Gastrocnemius medialis (tissue), 4 donors: ENCODE data around the gene CARD16. TPM values are rescaled to one million over a fixed set of nuclear protein-coding genes. Genes with fewer than 3 reads are reported as not detected.

Experiments
- ATAC-seq, 2 donors: fragments of 150-250 bp; one replicate each; pipeline ENCODE4 v1.9.1; 2016
- DNase-seq, 2 donors: peaks; one replicate each; pipeline ENCODE4 v3.0.0-alpha.2; 2019
- H3K27ac ChIP-seq, 4 donors: fragments of 200-600 bp; sonication (generic); 1 replicate in 1 of 4; 2 replicates in 3 of 4; pipeline ENCODE4 v1.5.1; 2016 to 2018; ENCODE audit warnings: mild to moderate bottlenecking in 2 of 4, moderate library complexity in 1 of 4
- H3K27me3 ChIP-seq, 3 donors: fragments of 200-600 bp; sonication (generic) in 2 of 3; 1 replicate in 1 of 3; 2 replicates in 2 of 3; pipeline versions ENCODE4 v1.5.1 to v1.6.0; 2016 to 2019; ENCODE audit warnings: mild to moderate bottlenecking in 1 of 3, moderate library complexity in 1 of 3
- H3K36me3 ChIP-seq, 2 donors: fragments of 200-600 bp; sonication (generic) in 1 of 2; one replicate each; pipeline ENCODE4 v1.5.1; 2017 to 2018
- H3K4me1 ChIP-seq, 2 donors: fragments of 200-600 bp; sonication (generic) in 1 of 2; one replicate each; pipeline ENCODE4 v1.5.1; 2016 to 2017; ENCODE audit warnings: mild to moderate bottlenecking in 2 of 2
- H3K4me3 ChIP-seq, 4 donors: fragments of 200-600 bp; sonication (generic) in 3 of 4; 1 replicate in 1 of 4; 2 replicates in 3 of 4; pipeline ENCODE4 v1.5.1; 2016 to 2019; ENCODE audit warnings: mild to moderate bottlenecking in 2 of 4
- H3K9me3 ChIP-seq, 3 donors: fragments of 200-600 bp; sonication (generic) in 2 of 3; 1 replicate in 1 of 3; 2 replicates in 2 of 3; pipeline ENCODE4 v1.5.1; 2016 to 2019
- POLR2A ChIP-seq, 2 donors: fragments of 450-650 bp; IDR thresholded peaks; one replicate each; pipeline ENCODE4 v1.6.1; 2017; ENCODE audit warnings: antibody characterized with exemption in 2 of 2, mild to moderate bottlenecking in 2 of 2, moderate library complexity in 2 of 2
- in situ Hi-C, 4 donors: fragments of 200-750 bp; cut with MboI; loops; one replicate each; pipeline versions ENCODE4 v1.15.0 to v1.8.0; 2017; ENCODE audit warnings: low sequenced_read_pairs in 4 of 4
- intact Hi-C: fragments of 100-400 bp; cut with DNase I; formaldehyde crosslinking; loops from one replicate; pipeline ENCODE4 v1.15.1; 2023; ENCODE audit warnings: low total_unique reads
- total RNA-seq, 4 donors: library from RNA; depleted of rRNA; stranded (reverse); fragments of >200 nt; gene quantifications; one replicate each; pipeline versions ENCODE4 v1.1.0 to v1.2.3, GENCODE V29; 2016
- TF ChIP-seq, protein P1 (sequence below), 5 experiments: fragments of 450-650 bp in 3 of 5; fragments of 200-600 bp in 2 of 5; sonication (generic) in 2 of 5; IDR thresholded peaks in 4 of 5; conservative IDR thresholded peaks in 1 of 5; 1 replicate in 4 of 5; 2 replicates in 1 of 5; pipeline ENCODE4 v1.5.1; 2016 to 2019; ENCODE audit warnings: antibody characterized with exemption in 5 of 5, mild to moderate bottlenecking in 3 of 5, moderate library complexity in 3 of 5

Gene CARD16
- total RNA-seq, 4 donors from 2014 or later: 1.5 to 2.1 (median 1.6) TPM; not detected in 1

DNA sequence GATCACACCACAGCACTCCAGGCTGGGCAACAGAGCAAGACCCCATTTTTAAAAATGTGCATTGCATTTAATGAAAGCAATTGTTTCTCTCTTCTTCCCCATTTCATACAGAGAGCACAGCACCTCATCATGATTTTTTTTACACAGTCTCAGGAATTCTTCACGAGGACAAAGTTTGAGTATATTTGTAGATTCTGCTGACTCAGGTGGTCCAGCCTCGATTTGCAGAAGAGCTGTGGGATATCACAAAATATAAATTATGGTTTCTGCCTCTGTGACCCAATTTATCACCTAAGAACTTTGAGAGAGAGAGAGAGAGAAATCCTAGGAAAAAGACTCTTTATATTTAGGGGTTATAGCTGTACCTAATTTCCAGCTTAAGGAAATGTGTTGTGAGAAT is 42.0 kb downstream of the CARD16 start:
- in situ Hi-C loops (no loop called here), intact Hi-C loops (no loop called here)
- DNase-seq (no peak), ATAC-seq (no peak)
- Histone ChIP-seq H3K4me3 (no peak overlapping the region), H3K9me3 (no peaks in the 10 kb centered on the region), H3K4me1 (no peaks in the 10 kb centered on the region), H3K27me3 (no peaks in the 10 kb centered on the region), H3K27ac (no peak overlapping the region), H3K36me3 (no peaks in the 10 kb centered on the region)
- TF ChIP-seq POLR2A (IDR thresholded peaks at IDR 0.05): no peak
- TF ChIP-seq, protein P1, sequence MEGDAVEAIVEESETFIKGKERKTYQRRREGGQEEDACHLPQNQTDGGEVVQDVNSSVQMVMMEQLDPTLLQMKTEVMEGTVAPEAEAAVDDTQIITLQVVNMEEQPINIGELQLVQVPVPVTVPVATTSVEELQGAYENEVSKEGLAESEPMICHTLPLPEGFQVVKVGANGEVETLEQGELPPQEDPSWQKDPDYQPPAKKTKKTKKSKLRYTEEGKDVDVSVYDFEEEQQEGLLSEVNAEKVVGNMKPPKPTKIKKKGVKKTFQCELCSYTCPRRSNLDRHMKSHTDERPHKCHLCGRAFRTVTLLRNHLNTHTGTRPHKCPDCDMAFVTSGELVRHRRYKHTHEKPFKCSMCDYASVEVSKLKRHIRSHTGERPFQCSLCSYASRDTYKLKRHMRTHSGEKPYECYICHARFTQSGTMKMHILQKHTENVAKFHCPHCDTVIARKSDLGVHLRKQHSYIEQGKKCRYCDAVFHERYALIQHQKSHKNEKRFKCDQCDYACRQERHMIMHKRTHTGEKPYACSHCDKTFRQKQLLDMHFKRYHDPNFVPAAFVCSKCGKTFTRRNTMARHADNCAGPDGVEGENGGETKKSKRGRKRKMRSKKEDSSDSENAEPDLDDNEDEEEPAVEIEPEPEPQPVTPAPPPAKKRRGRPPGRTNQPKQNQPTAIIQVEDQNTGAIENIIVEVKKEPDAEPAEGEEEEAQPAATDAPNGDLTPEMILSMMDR (IDR thresholded peaks at IDR 0.05 in 4 of 5, conservative IDR thresholded peaks at IDR 0.05 in 1 of 5): no peak

DNA sequence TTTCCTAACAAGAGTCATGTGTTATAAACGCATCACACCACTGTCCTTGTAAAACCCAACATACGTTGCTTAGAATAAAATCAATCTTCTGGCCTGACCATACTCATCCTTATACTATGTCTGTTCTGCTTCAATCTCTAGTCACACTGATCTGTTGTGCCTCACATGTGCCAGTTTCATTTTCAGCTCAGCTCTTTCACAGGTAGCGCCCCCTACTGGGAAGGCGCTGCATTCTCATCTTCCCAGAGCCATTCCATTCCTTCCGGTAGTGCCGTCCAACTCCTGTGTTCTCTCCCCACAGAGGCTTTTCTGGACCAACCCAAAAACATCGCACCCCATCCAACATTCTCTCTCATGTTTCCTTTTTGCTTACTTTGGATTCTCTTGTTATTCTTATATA is 44.3 kb downstream of the CARD16 start:
- intact Hi-C loops (no loop called here), in situ Hi-C loops (no loop called here)
- H3K4me3 ChIP-seq: no peak overlapping the region
- no peaks in the 10 kb centered on the region for H3K27me3 ChIP-seq
- no peaks in the 10 kb centered on the region for H3K9me3 ChIP-seq
- no peak overlapping the region for H3K27ac ChIP-seq
- DNase-seq (no peak), ATAC-seq (no peak)
- H3K4me1 ChIP-seq: no peaks in the 10 kb centered on the region
- no peaks in the 10 kb centered on the region for H3K36me3 ChIP-seq
- TF ChIP-seq, protein P1 (IDR thresholded peaks at IDR 0.05 in 4 of 5, conservative IDR thresholded peaks at IDR 0.05 in 1 of 5): peak in 2 of 5 experiments; percentile 18 to 55
- TF ChIP-seq POLR2A (IDR thresholded peaks at IDR 0.05): no peak

DNA sequence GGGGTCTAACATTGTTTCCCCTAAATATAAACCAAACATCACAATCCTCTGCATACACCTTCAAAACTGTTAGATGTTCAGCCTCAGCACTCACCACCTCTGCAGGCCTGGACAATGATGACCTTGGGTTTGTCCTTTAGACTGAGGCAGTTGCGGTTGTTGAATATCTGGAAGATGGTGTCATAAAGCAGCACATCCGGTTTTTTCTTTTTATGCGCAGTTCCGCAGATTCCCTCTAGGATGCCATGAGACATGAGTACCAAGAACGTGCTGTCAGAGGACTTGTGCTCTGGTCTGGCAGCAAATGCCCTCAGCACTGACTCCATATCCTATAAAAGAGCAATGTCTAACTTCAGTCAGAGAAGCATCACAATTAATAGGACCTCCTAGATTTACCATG is 45.0 kb downstream of the CARD16 start:
- Histone ChIP-seq H3K36me3 (no peaks in the 10 kb centered on the region), H3K4me3 (no peak overlapping the region), H3K4me1 (no peaks in the 10 kb centered on the region), H3K27me3 (no peaks in the 10 kb centered on the region), H3K27ac (no peak overlapping the region), H3K9me3 (no peaks in the 10 kb centered on the region)
- ATAC-seq: no peak
- DNase-seq: no peak
- in situ Hi-C loops (no loop called here), intact Hi-C loops (no loop called here)
- TF ChIP-seq, protein P1 (IDR thresholded peaks at IDR 0.05 in 4 of 5, conservative IDR thresholded peaks at IDR 0.05 in 1 of 5): no peak
- no peak for TF ChIP-seq POLR2A (IDR thresholded peaks at IDR 0.05)

DNA sequence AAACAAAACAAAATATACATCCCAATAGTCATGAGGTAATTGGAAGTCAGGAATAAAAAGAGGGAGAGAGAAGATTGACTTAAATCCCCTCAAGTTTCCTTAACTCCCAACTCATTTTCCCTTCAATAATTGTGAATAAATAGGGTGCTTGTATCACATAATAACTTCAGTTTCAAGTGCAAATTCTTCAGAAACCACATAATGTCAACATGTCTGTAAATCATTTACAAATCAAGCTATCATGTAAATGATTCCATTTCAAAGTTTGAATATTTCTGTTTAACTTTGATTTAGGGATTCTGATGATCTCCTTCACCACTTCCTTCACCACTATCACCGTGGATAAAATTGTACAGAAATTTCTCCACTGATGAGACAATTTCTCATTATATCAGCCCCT is 45.4 kb downstream of the CARD16 start:
- ATAC-seq: no peak
- no peak for TF ChIP-seq POLR2A (IDR thresholded peaks at IDR 0.05)
- TF ChIP-seq, protein P1 (IDR thresholded peaks at IDR 0.05 in 4 of 5, conservative IDR thresholded peaks at IDR 0.05 in 1 of 5): no peak
- Histone ChIP-seq H3K27ac (no peak overlapping the region), H3K36me3 (no peaks in the 10 kb centered on the region), H3K27me3 (no peaks in the 10 kb centered on the region), H3K9me3 (no peaks in the 10 kb centered on the region), H3K4me1 (no peaks in the 10 kb centered on the region), H3K4me3 (no peak overlapping the region)
- in situ Hi-C loops: no loop called here
- intact Hi-C loops: no loop called here
- no peak for DNase-seq

DNA sequence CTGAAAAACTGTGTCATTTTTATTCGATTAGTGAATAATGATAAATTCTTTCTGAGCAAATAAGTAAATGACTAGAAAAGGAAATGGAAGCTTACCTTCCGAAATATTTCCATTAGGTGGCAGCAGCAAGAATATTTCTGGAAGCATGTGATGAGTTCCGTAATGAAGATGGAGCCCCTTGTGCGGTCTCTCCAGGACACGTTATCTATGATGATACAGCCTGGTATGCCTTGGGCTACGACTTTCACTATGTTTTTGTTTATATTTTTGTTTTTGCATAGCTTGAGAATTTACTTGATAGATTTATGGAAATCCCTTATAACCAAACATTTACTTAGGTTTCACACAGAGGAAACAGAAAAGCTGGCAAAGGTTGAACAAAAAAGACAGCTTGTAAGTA is 47.8 kb downstream of the CARD16 start:
- Histone ChIP-seq H3K4me1 (no peaks in the 10 kb centered on the region), H3K27me3 (no peaks in the 10 kb centered on the region), H3K9me3 (no peaks in the 10 kb centered on the region), H3K4me3 (no peak overlapping the region), H3K36me3 (no peaks in the 10 kb centered on the region), H3K27ac (no peak overlapping the region)
- DNase-seq (no peak), ATAC-seq (no peak)
- intact Hi-C loops: no loop called here
- no peak for TF ChIP-seq POLR2A (IDR thresholded peaks at IDR 0.05)
- TF ChIP-seq, protein P1 (IDR thresholded peaks at IDR 0.05 in 4 of 5, conservative IDR thresholded peaks at IDR 0.05 in 1 of 5): no peak
- in situ Hi-C loops: no loop called here
